CD4-positive, alpha-beta T cell treated with Interleukin-17A for 4 hours (primary cell): ENCODE data around the gene PTH1R.

Experiments used
- DNase-seq: peaks from one replicate; pipeline ENCODE4 v3.0.0-alpha.2; 2020; ENCODE audit warnings: mixed read lengths

PTH1R gene

GRCh38 chr3:46865031-46865507 lies 12.5 kb upstream of the PTH1R start:
- DNase-seq = no peak

GRCh38 chr3:46865546-46865945 lies 12.0 kb upstream of the PTH1R start:
- no peak for DNase-seq

- DNase-seq = no peak
These were observed 11.4 kb upstream of the PTH1R start for GRCh38 chr3:46866032-46866595.

GRCh38 chr3:46866720-46867549 lies 10.6 kb upstream of the PTH1R start:
- peak; percentile 91 for DNase-seq

GRCh38 chr3:46867550-46867898 lies 10.0 kb upstream of the PTH1R start:
- no peak for DNase-seq

GRCh38 chr3:46868287-46868686 lies 9.2 kb upstream of the PTH1R start:
- no peak for DNase-seq

- DNase-seq = no peak
These were observed 8.6 kb upstream of the PTH1R start for GRCh38 chr3:46868948-46869347.

- no peak for DNase-seq
These were observed 8.1 kb upstream of the PTH1R start for GRCh38 chr3:46869440-46869839.

GRCh38 chr3:46870651-46871050 lies 6.9 kb upstream of the PTH1R start:
- no peak for DNase-seq

GRCh38 chr3:46871222-46871621 lies 6.3 kb upstream of the PTH1R start:
- DNase-seq = no peak

- no peak for DNase-seq
These were observed 4.0 kb upstream of the PTH1R start for GRCh38 chr3:46873521-46873920.

- no peak for DNase-seq
These were observed 3.1 kb upstream of the PTH1R start for GRCh38 chr3:46874430-46874829.

- no peak for DNase-seq
These were observed 2.0 kb upstream of the PTH1R start for GRCh38 chr3:46875560-46875959.

- DNase-seq = no peak
These were observed 914 bp upstream of the PTH1R start for GRCh38 chr3:46876313-46877300.

- no peak for DNase-seq
These were observed 1.4 kb downstream of the PTH1R start for GRCh38 chr3:46878781-46879436.

GRCh38 chr3:46880884-46881595 lies 3.5 kb downstream of the PTH1R start:
- no peak for DNase-seq

- DNase-seq = peak; percentile 38
These were observed 4.3 kb downstream of the PTH1R start for GRCh38 chr3:46881596-46882376.

- DNase-seq = no peak
These were observed 5.0 kb downstream of the PTH1R start for GRCh38 chr3:46882377-46883053.

GRCh38 chr3:46883054-46883829 lies 5.7 kb downstream of the PTH1R start:
- DNase-seq = peak; percentile 32

- no peak for DNase-seq
These were observed 6.3 kb downstream of the PTH1R start for GRCh38 chr3:46883830-46884185.
